ENCODE results near the gene USH2A.

DNA sequence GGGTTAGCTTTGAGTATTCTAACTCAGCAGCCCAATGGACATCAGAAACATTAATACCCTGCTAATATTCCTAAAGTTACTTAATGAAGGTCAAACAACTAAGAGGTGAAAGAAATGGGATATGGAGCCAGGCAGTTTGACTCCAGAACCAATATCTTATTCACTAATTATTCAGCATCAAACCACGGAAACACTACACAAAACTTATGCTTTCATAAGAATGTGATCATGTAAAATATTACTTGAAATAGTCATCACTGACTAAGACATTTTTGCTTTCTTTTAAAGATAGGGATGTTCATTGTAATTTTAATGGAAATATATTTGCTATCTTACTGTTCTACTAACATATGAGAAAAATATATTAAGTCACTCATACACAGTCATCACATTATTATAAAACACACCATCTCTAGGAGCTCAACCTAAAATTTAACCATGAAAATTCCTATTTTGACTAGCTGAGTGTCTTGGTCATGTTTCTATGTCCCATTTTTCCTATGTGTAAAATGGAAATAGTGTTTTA lies 615.3 kb downstream of the USH2A start:
- no peak for TF ChIP-seq SREBF2 (IDR thresholded peaks at IDR 0.05)
- TF ChIP-seq RFX5 (IDR thresholded peaks at IDR 0.05): no peak
- TF ChIP-seq, protein P1, sequence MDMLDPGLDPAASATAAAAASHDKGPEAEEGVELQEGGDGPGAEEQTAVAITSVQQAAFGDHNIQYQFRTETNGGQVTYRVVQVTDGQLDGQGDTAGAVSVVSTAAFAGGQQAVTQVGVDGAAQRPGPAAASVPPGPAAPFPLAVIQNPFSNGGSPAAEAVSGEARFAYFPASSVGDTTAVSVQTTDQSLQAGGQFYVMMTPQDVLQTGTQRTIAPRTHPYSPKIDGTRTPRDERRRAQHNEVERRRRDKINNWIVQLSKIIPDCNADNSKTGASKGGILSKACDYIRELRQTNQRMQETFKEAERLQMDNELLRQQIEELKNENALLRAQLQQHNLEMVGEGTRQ (IDR thresholded peaks at IDR 0.05): no peak
- TF ChIP-seq KDM5A (IDR thresholded peaks at IDR 0.05): no peak
- TF ChIP-seq, protein P2, sequence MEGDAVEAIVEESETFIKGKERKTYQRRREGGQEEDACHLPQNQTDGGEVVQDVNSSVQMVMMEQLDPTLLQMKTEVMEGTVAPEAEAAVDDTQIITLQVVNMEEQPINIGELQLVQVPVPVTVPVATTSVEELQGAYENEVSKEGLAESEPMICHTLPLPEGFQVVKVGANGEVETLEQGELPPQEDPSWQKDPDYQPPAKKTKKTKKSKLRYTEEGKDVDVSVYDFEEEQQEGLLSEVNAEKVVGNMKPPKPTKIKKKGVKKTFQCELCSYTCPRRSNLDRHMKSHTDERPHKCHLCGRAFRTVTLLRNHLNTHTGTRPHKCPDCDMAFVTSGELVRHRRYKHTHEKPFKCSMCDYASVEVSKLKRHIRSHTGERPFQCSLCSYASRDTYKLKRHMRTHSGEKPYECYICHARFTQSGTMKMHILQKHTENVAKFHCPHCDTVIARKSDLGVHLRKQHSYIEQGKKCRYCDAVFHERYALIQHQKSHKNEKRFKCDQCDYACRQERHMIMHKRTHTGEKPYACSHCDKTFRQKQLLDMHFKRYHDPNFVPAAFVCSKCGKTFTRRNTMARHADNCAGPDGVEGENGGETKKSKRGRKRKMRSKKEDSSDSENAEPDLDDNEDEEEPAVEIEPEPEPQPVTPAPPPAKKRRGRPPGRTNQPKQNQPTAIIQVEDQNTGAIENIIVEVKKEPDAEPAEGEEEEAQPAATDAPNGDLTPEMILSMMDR (IDR thresholded peaks at IDR 0.05): no peak
- TF ChIP-seq, protein P3, sequence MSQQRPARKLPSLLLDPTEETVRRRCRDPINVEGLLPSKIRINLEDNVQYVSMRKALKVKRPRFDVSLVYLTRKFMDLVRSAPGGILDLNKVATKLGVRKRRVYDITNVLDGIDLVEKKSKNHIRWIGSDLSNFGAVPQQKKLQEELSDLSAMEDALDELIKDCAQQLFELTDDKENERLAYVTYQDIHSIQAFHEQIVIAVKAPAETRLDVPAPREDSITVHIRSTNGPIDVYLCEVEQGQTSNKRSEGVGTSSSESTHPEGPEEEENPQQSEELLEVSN (IDR thresholded peaks at IDR 0.05; ENCODE audit: borderline replicate concordance, low read depth): no peak
